Neural cell (in vitro differentiated cells): ENCODE results near the gene TENT4A.

Experiments used
- CTCF ChIP-seq: fragments of 450-650 bp; IDR thresholded peaks from 2 replicates; pipeline ENCODE4 v1.5.1; 2014; ENCODE audit warnings: antibody characterized with exemption, mild to moderate bottlenecking, moderate library complexity; ENCODE audit not compliant: poor library complexity, severe bottlenecking
- EP300 ChIP-seq: fragments of 450-650 bp; conservative IDR thresholded peaks from 2 replicates; pipeline ENCODE4 v1.6.1; 2014; ENCODE audit warnings: antibody characterized with exemption, mild to moderate bottlenecking, moderate library complexity; ENCODE audit not compliant: poor library complexity, severe bottlenecking
- EZH2 ChIP-seq: fragments of 200-600, 300-800 bp; shearing (Covaris generic), sonication (generic); IDR thresholded peaks from 2 replicates; pipeline ENCODE4 v1.6.1; 2014; ENCODE audit warnings: antibody characterized with exemption, low read length, borderline replicate concordance, mild to moderate bottlenecking; ENCODE audit not compliant: insufficient read depth, poor library complexity, severe bottlenecking
- POLR2AphosphoS5 ChIP-seq: IDR thresholded peaks from 2 replicates; pipeline ENCODE4 v1.6.1; 2012
- REST ChIP-seq: IDR thresholded peaks from 2 replicates; pipeline ENCODE4 v1.6.1; 2012; ENCODE audit warnings: borderline replicate concordance
- SMC3 ChIP-seq: fragments of 450-650 bp; conservative IDR thresholded peaks from 2 replicates; pipeline ENCODE4 v1.6.1; 2014; ENCODE audit warnings: antibody characterized with exemption, mild to moderate bottlenecking, moderate library complexity; ENCODE audit not compliant: poor library complexity
- TAF1 ChIP-seq: IDR thresholded peaks from 2 replicates; pipeline ENCODE4 v1.6.1; 2012; ENCODE audit warnings: low read depth

GRCh38 chr5:6723816-6724300, 10.6 kb downstream of the TENT4A start:
- TF ChIP-seq CTCF = no peak
- no peak for TF ChIP-seq POLR2AphosphoS5
- no peak for TF ChIP-seq TAF1
- no peak for TF ChIP-seq REST
- TF ChIP-seq EZH2 = no peak
- TF ChIP-seq EP300 = no peak
- TF ChIP-seq SMC3 = no peak
